Ovary (tissue), 9 donors: ENCODE measurements around the gene COX14. TPM values are rescaled to one million over a fixed set of nuclear protein-coding genes. Genes with fewer than 3 reads are reported as not detected.
"Not testable (repeated sequence)": the region's sequence is repeated elsewhere in the genome, so short reads cannot be mapped to it uniquely, and the experiment has no call there.

Experiments
- DNase-seq, 5 donors: peaks; one replicate each; pipeline ENCODE4 v3.0.0-alpha.2; 2019 to 2020
- H3K27ac ChIP-seq, 2 donors: fragments of 200-600 bp; one replicate each; pipeline versions ENCODE4 v1.5.1 to v1.8.0; 2019 to 2022
- H3K27me3 ChIP-seq: fragments of 200-600 bp; one replicate; pipeline ENCODE4 v1.8.0; 2022
- H3K36me3 ChIP-seq: fragments of 200-600 bp; sonication (generic); one replicate; pipeline ENCODE4 v1.5.1; 2019
- H3K4me1 ChIP-seq: one replicate; pipeline ENCODE4 v1.8.1; 2013; ENCODE audit warnings: mild to moderate bottlenecking, moderate library complexity; ENCODE audit not compliant: insufficient read depth
- H3K4me3 ChIP-seq: fragments of 200-600 bp; sonication (generic); one replicate; pipeline ENCODE4 v1.5.1; 2017
- H3K9me3 ChIP-seq, 2 donors: fragments of 200-600 bp in 1 of 2; sonication (generic) in 1 of 2; one replicate each; pipeline versions ENCODE4 v1.5.1 to v1.8.1; 2013 to 2019; ENCODE audit warnings: mild to moderate bottlenecking in 1 of 2, moderate library complexity in 1 of 2
- CTCF ChIP-seq, 3 donors: fragments of 450-650 bp in 2 of 3; fragments of 200-600 bp in 1 of 3; IDR thresholded peaks; one replicate each; pipeline versions ENCODE4 v1.5.1 to v1.8.0; 2016 to 2022; ENCODE audit warnings: antibody characterized with exemption in 3 of 3, mild to moderate bottlenecking in 1 of 3
- EP300 ChIP-seq: sonication (generic); formaldehyde crosslinking; IDR thresholded peaks from one replicate; pipeline ENCODE4 v1.6.1; 2017; ENCODE audit warnings: antibody characterized with exemption
- POLR2A ChIP-seq: fragments of 450-650 bp; IDR thresholded peaks from one replicate; pipeline ENCODE4 v1.6.1; 2017; ENCODE audit warnings: antibody characterized with exemption, mild to moderate bottlenecking, moderate library complexity
- WGBS, 3 donors: extraction: QIAGEN DNeasy Blood & Tissue Kit in 1 of 3; methylation state at CpG; one replicate each; pipeline versions ENCODE4 v1.1.5 to v1.1.7; 2013 to 2017; 5-methylcytosine and 5-hydroxymethylcytosine counted together
- intact Hi-C, 4 donors: fragments of 100-400 bp; cut with DNase I; formaldehyde crosslinking; loops; one replicate each; pipeline versions ENCODE4 v1.11.0 to v1.15.1; 2022 to 2023
- polyA plus RNA-seq, 2 donors: library from polyadenylated mRNA; stranded (reverse); fragments of 200-250 nt in 1 of 2; fragments of 350-450 nt in 1 of 2; fragmentation: Illumina TruSeq in 1 of 2; extraction: RNeasy Lipid Tissue Mini Kit (QIAGEN cat#74804) in 1 of 2; gene quantifications; one replicate each; pipeline ENCODE4 v1.2.3, GENCODE V29; 2013 to 2014
- total RNA-seq, 7 donors: library from RNA; depleted of rRNA in 2 of 7; stranded (reverse); fragments of >200 nt in 2 of 7; fragmentation: NEBNext Ultra II Directional in 3 of 7; extraction: Animal tissue kit (Norgen Biotek cat#: 25700) in 3 of 7; gene quantifications; one replicate each; pipeline versions ENCODE4 v1.1.0 to v1.2.4, GENCODE V29; 2016 to 2023
- donor health status: DM: no; HTN: no; CAD: no; lungs with moderate emphysema.
- donor health status: DM: no; HTN: no; CAD: no.
- donor health status: Bipolar disorder and iron deficiency.
- donor health status: DM: yes; HTN: yes; CAD: no.
- donor health status: DM: no; HTN: no; CAD: no.
- donor health status: DM: yes; HTN: yes; CAD: no.

Gene COX14
- total and polyA plus RNA-seq, 9 donors: 37.5 to 85.4 (median 46.4) TPM

GRCh38 chr12:50151047-50151687, 39.1 kb downstream of the COX14 start:
- H3K4me1 ChIP-seq: peaks cover 4% of the 10 kb centered on the region
- no peak for DNase-seq
- H3K9me3 ChIP-seq: no peaks in the 10 kb centered on the region
- no peaks in the 10 kb centered on the region for H3K36me3 ChIP-seq
- intact Hi-C loops: no loop called here
- no peak for TF ChIP-seq CTCF (IDR thresholded peaks at IDR 0.05)
- TF ChIP-seq POLR2A: no peak
- no peak for TF ChIP-seq EP300
- 4 to 12% (median 7%) methylated on average over 1 of the region's 1 CpG for WGBS, 3 donors
- H3K27ac ChIP-seq: peak overlapping the region in 1 of 2 donors; percentile 1
- H3K4me3 ChIP-seq: no peak overlapping the region
- H3K27me3 ChIP-seq: no peaks in the 10 kb centered on the region

GRCh38 chr12:50154947-50155346, 42.9 kb downstream of the COX14 start:
- H3K27ac ChIP-seq, H3K4me3 ChIP-seq, H3K27me3 ChIP-seq, H3K4me1 ChIP-seq, DNase-seq, intact Hi-C loops, H3K36me3 ChIP-seq, H3K9me3 ChIP-seq: not testable (repeated sequence)
- WGBS, 3 donors: 88 to 92% (median 90%) methylated on average over 5 of the region's 5 CpGs

GRCh38 chr12:50156641-50157040, 44.6 kb downstream of the COX14 start:
- intact Hi-C loops: no loop called here
- Histone ChIP-seq H3K36me3 (no peaks in the 10 kb centered on the region), H3K27ac (no peak overlapping the region), H3K4me1 (peaks cover 6% of the 10 kb centered on the region), H3K9me3 (no peaks in the 10 kb centered on the region), H3K27me3 (no peaks in the 10 kb centered on the region), H3K4me3 (no peak overlapping the region)
- no peak for TF ChIP-seq EP300
- TF ChIP-seq CTCF (IDR thresholded peaks at IDR 0.05): no peak
- no peak for TF ChIP-seq POLR2A
- DNase-seq: no peak

- no peak for TF ChIP-seq CTCF (IDR thresholded peaks at IDR 0.05)
- TF ChIP-seq POLR2A: no peak
- TF ChIP-seq EP300: no peak
- Histone ChIP-seq H3K27me3 (no peaks in the 10 kb centered on the region), H3K4me1 (peaks cover 6% of the 10 kb centered on the region), H3K9me3 (no peaks in the 10 kb centered on the region), H3K4me3 (no peak overlapping the region), H3K36me3 (no peaks in the 10 kb centered on the region), H3K27ac (no peak overlapping the region)
- intact Hi-C loops: no loop called here
- no peak for DNase-seq
- WGBS, 3 donors: 65 to 76% (median 67%) methylated on average over 2 of the region's 2 CpGs
Observed at GRCh38 chr12:50157259-50157658, 45.2 kb downstream of the COX14 start.

GRCh38 chr12:50160643-50161042, 48.6 kb downstream of the COX14 start:
- H3K9me3 ChIP-seq: no peaks in the 10 kb centered on the region
- H3K27me3 ChIP-seq: no peaks in the 10 kb centered on the region
- TF ChIP-seq EP300: no peak
- TF ChIP-seq POLR2A: no peak
- TF ChIP-seq CTCF (IDR thresholded peaks at IDR 0.05): no peak
- intact Hi-C loops: loop anchor here in 2 of 4 donors (10.0 kb wide), 1 partner anchor 46 kb away; the partner anchor contains the start of gene COX14 (in 2 of the 2)
- no peak for DNase-seq
- H3K36me3 ChIP-seq: no peaks in the 10 kb centered on the region
- H3K27ac ChIP-seq: no peak overlapping the region
- H3K4me3 ChIP-seq: no peak overlapping the region
- peaks cover 7% of the 10 kb centered on the region for H3K4me1 ChIP-seq
